Cardiac muscle cell (in vitro differentiated cells and primary cell): ENCODE data around the gene MACROD2. TPM values are rescaled to one million over a fixed set of nuclear protein-coding genes. Genes with fewer than 3 reads are reported as not detected.
A peak's percentile ranks its signal among the peaks of the same experiment; 100 is the strongest.

Experiments used
- DNase-seq, 2 donors: peaks; one replicate each; pipeline versions ENCODE4 v3.0.0 to v3.0.0-alpha.2; 2010 to 2017; ENCODE audit warnings: low read depth in 1 of 2, low spot score in 1 of 2
- H3K27ac ChIP-seq: fragments of 200-600 bp; sonication (generic); 2 replicates; pipeline ENCODE4 v1.5.1; 2016
- H3K27me3 ChIP-seq: fragments of 200-600 bp; sonication (generic); 2 replicates; pipeline ENCODE4 v1.6.0; 2016; ENCODE audit warnings: control low read depth
- H3K36me3 ChIP-seq: fragments of 200-600 bp; sonication (generic); 2 replicates; pipeline ENCODE4 v1.5.1; 2016; ENCODE audit warnings: control low read depth
- H3K4me1 ChIP-seq: fragments of 200-600 bp; sonication (generic); 2 replicates; pipeline ENCODE4 v1.8.1; 2017; ENCODE audit warnings: low read depth, mild to moderate bottlenecking, mixed run types
- H3K4me3 ChIP-seq: fragments of 200-600 bp; sonication (generic); 2 replicates; pipeline ENCODE4 v1.5.1; 2016; ENCODE audit warnings: mild to moderate bottlenecking
- H3K9me3 ChIP-seq: fragments of 200-600 bp; sonication (generic); 2 replicates; pipeline ENCODE4 v1.5.1; 2017; ENCODE audit warnings: low read depth, mild to moderate bottlenecking, control low read depth
- polyA plus RNA-seq: library from polyadenylated mRNA; unstranded; fragments of >200 nt; fragmentation: Nextera tagmentation; extraction: Ambion mirVana; gene quantifications from 2 replicates; pipeline ENCODE4 v1.2.1, GENCODE V29; 2016
- total RNA-seq: library from RNA; depleted of rRNA; stranded (reverse); fragments of >200 nt; gene quantifications from 2 replicates; pipeline ENCODE4 v1.2.3, GENCODE V29; 2016
- TF ChIP-seq, protein P1 (sequence below): IDR thresholded peaks from 2 replicates; pipeline ENCODE4 v1.5.1; 2012; ENCODE audit warnings: low read depth, mild to moderate bottlenecking, low read length

MACROD2 gene
- total and polyA plus RNA-seq, 2 experiments from 2014 or later, result 9.3 to 14.4 TPM

DNA sequence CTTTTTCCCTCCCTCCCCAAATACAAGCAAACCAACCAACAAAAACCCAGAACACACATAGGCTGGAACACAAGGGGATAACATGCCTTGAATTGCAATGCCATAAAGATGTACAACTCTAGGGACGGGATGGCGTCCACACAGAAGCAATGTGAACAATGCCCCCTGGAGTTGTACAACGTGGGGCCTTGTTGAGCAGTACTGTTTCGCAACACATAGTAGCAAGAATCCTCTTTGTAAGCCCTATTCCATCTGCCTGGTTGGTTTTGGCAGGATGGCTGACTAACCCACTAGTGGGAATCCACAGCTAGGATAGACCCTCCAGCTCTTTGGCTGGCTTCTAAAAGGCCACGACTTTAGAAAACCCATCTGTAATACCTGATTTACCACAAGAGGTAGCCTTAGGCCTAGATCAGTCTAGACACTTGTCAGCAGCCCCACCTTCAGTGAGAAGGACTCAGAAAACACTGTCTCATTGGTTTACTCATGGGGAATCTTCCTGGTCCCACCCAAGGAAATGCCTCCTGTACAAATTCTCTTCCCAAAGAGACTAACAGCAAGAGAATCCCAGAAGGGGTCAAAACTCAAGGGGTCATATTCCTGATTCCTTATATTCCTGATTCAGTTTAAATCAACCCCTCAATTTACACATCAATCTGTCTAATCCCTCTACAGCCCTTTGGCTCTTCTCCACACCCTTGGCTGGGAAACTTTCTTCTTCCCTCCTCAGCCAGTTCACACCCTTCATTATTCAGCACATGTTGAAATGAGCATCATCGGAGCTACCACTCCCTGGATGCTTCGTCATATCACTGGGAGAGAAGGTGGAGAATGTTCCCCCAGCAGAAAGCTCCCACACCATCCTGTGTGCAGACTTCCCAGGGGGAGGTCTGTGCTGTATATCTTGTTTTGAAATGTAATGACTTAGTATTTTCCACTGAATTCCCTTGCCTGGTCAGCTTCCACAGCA is 964.5 kb downstream of the MACROD2 start:
- H3K36me3 ChIP-seq, result no peaks in the 10 kb centered on the region
- no peaks in the 10 kb centered on the region for H3K4me1 ChIP-seq
- no peaks in the 10 kb centered on the region for H3K9me3 ChIP-seq
- no peak overlapping the region for H3K27ac ChIP-seq
- H3K27me3 ChIP-seq, result no peaks in the 10 kb centered on the region
- DNase-seq, result peak in 1 of 2 donors; percentile 6
- H3K4me3 ChIP-seq, result no peak overlapping the region
- TF ChIP-seq, protein P1, sequence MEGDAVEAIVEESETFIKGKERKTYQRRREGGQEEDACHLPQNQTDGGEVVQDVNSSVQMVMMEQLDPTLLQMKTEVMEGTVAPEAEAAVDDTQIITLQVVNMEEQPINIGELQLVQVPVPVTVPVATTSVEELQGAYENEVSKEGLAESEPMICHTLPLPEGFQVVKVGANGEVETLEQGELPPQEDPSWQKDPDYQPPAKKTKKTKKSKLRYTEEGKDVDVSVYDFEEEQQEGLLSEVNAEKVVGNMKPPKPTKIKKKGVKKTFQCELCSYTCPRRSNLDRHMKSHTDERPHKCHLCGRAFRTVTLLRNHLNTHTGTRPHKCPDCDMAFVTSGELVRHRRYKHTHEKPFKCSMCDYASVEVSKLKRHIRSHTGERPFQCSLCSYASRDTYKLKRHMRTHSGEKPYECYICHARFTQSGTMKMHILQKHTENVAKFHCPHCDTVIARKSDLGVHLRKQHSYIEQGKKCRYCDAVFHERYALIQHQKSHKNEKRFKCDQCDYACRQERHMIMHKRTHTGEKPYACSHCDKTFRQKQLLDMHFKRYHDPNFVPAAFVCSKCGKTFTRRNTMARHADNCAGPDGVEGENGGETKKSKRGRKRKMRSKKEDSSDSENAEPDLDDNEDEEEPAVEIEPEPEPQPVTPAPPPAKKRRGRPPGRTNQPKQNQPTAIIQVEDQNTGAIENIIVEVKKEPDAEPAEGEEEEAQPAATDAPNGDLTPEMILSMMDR, result no peak

DNA sequence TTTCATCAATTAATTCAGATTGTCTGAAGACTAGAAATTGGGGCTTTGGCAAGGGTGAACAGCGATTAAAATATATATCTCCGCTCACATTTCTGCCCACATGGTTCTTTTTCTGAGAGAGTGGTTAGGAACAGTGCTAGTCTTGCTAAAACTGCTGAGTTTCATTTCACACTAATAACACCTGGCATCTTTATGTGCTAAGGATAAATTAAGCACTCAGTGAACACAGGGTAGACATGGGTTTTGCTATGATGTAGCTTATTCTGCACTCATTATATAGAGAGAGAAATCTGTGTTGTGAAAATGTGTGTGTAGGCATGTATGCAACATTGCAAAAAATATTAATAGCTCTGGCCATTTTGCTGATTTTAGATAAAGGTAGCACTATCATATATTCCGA is 965.5 kb downstream of the MACROD2 start:
- Histone ChIP-seq H3K27me3 (no peaks in the 10 kb centered on the region), H3K27ac (no peak overlapping the region), H3K4me1 (no peaks in the 10 kb centered on the region), H3K4me3 (no peak overlapping the region), H3K9me3 (no peaks in the 10 kb centered on the region), H3K36me3 (no peaks in the 10 kb centered on the region)
- TF ChIP-seq, protein P1, result no peak
- DNase-seq, result no peak

DNA sequence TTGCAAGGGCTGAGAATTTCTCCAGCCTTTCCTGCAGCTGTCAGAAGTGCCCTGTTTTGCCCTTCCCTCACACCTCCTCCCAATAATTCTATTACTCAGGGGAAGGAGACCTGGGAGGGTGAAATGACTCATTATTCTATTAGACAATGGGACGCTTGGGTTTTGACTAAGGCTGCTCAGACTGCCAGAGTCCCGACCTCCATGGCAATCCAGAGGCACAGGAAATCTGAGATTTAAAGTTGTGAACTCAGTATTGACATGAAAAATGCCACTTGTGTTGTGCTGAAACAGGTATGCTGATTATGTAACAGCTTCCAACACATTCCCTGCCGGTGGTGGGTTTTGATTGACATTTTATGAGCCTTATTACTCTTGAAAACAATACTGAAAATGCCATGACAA is 967.9 kb downstream of the MACROD2 start:
- TF ChIP-seq, protein P1, result no peak
- DNase-seq, result peak in 1 of 2 donors; percentile 4
- no peaks in the 10 kb centered on the region for H3K4me1 ChIP-seq

DNA sequence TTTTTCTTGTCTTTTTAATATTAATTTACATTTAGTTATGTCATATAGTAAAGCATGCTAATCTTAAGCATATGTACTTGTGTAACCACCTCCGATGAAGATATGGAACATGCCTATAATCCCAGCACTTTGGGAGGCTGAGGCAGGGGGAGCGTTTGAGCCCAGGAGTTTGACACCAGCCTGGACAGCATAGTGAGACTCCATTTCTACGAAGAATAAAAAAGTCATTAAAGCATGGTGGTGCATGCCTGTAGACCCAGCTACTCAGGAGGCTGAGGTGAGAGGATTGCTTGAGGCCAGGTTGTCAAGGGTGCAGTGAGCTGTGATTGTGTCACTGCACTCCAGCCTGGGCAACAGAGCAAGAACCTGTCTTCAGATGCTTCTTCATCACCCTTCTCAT is 970.9 kb downstream of the MACROD2 start:
- DNase-seq, result no peak
- Histone ChIP-seq H3K36me3 (no peaks in the 10 kb centered on the region), H3K27ac (no peak overlapping the region), H3K9me3 (no peaks in the 10 kb centered on the region), H3K4me3 (no peak overlapping the region), H3K4me1 (no peaks in the 10 kb centered on the region), H3K27me3 (no peaks in the 10 kb centered on the region)
- TF ChIP-seq, protein P1, result no peak

More for the DNA sequence above, 967.9 kb downstream of the MACROD2 start:
- Histone ChIP-seq H3K4me3 (no peak overlapping the region), H3K36me3 (no peaks in the 10 kb centered on the region), H3K27me3 (no peaks in the 10 kb centered on the region), H3K27ac (no peak overlapping the region), H3K9me3 (no peaks in the 10 kb centered on the region)

DNA sequence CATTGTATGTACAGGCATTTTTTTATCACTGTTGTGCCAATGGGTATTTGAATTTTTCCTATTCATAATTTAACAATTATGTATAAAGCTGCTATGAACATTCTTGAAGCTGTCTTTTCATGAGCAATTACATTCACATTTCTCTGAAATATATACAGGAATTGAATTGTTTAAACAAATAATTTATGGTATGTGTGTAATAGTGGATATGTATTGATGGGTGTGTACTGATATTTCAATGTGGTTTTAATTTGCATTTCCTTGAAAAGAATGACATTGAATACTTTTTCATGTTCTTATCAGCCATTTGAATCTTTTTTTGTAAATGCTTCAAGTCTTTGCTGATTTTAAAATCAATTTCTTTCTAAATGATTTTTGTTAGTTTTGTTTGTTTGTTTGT is 971.5 kb downstream of the MACROD2 start:
- no peaks in the 10 kb centered on the region for H3K4me1 ChIP-seq
- TF ChIP-seq, protein P1, result no peak
- no peak overlapping the region for H3K4me3 ChIP-seq
- no peaks in the 10 kb centered on the region for H3K27me3 ChIP-seq
- no peaks in the 10 kb centered on the region for H3K36me3 ChIP-seq
- H3K27ac ChIP-seq, result no peak overlapping the region
- DNase-seq, result no peak
- H3K9me3 ChIP-seq, result no peaks in the 10 kb centered on the region
